ENCODE data around the gene GNPTAB. TPM values are rescaled to one million over a fixed set of nuclear protein-coding genes. Genes with fewer than 3 reads are reported as not detected.

GNPTAB gene
- total RNA-seq, 1 donor from 2014 or later, result 25.9 TPM

- Mint-ChIP-seq H3K27me3 (ENCODE audit: low read depth) (no peaks in the 10 kb centered on the region), H3K27ac (ENCODE audit: unreplicated experiment) (no peak overlapping the region), H3K4me1 (ENCODE audit: low read depth) (peaks cover 21% of the 10 kb centered on the region), H3K36me3 (ENCODE audit: low read depth) (peaks cover 18% of the 10 kb centered on the region), H3K9me3 (ENCODE audit: low read depth) (no peaks in the 10 kb centered on the region), H3K4me3 (ENCODE audit: unreplicated experiment) (no peak overlapping the region)
- TF ChIP-seq CTCF (IDR thresholded peaks at IDR 0.05), result no peak
- DNase-seq (ENCODE audit: low spot score), result no peak
Measured at GRCh38 chr12:101745481-101745880, 85.3 kb downstream of the GNPTAB start.

- no peak for DNase-seq (ENCODE audit: low spot score)
- peaks cover 14% of the 10 kb centered on the region for H3K36me3 Mint-ChIP-seq (ENCODE audit: low read depth)
- H3K4me1 Mint-ChIP-seq (ENCODE audit: low read depth), result peaks cover 21% of the 10 kb centered on the region
- no peak overlapping the region for H3K27ac Mint-ChIP-seq (ENCODE audit: unreplicated experiment)
- H3K9me3 Mint-ChIP-seq (ENCODE audit: low read depth), result no peaks in the 10 kb centered on the region
- H3K4me3 Mint-ChIP-seq (ENCODE audit: unreplicated experiment), result no peak overlapping the region
- TF ChIP-seq CTCF (IDR thresholded peaks at IDR 0.05), result no peak
- H3K27me3 Mint-ChIP-seq (ENCODE audit: low read depth), result no peaks in the 10 kb centered on the region
Measured at GRCh38 chr12:101743724-101744472, 86.9 kb downstream of the GNPTAB start.

- H3K4me1 Mint-ChIP-seq (ENCODE audit: low read depth), result peaks cover 21% of the 10 kb centered on the region
- TF ChIP-seq CTCF (IDR thresholded peaks at IDR 0.05), result no peak
- peaks cover 13% of the 10 kb centered on the region for H3K36me3 Mint-ChIP-seq (ENCODE audit: low read depth)
- H3K9me3 Mint-ChIP-seq (ENCODE audit: low read depth), result no peaks in the 10 kb centered on the region
- H3K27ac Mint-ChIP-seq (ENCODE audit: unreplicated experiment), result no peak overlapping the region
- no peak overlapping the region for H3K4me3 Mint-ChIP-seq (ENCODE audit: unreplicated experiment)
- H3K27me3 Mint-ChIP-seq (ENCODE audit: low read depth), result no peaks in the 10 kb centered on the region
- no peak for DNase-seq (ENCODE audit: low spot score)
Measured at GRCh38 chr12:101743242-101743641, 87.5 kb downstream of the GNPTAB start.

- Mint-ChIP-seq H3K27me3 (ENCODE audit: low read depth) (no peaks in the 10 kb centered on the region), H3K4me3 (ENCODE audit: unreplicated experiment) (no peak overlapping the region), H3K4me1 (ENCODE audit: low read depth) (peaks cover 15% of the 10 kb centered on the region), H3K27ac (ENCODE audit: unreplicated experiment) (no peak overlapping the region), H3K36me3 (ENCODE audit: low read depth) (peaks cover 18% of the 10 kb centered on the region), H3K9me3 (ENCODE audit: low read depth) (no peaks in the 10 kb centered on the region)
- DNase-seq (ENCODE audit: low spot score), result no peak
- no peak for TF ChIP-seq CTCF (IDR thresholded peaks at IDR 0.05)
Measured at GRCh38 chr12:101740980-101741379, 89.8 kb downstream of the GNPTAB start.

GRCh38 chr12:101740566-101740965, 90.2 kb downstream of the GNPTAB start:
- no peak overlapping the region for H3K27ac Mint-ChIP-seq (ENCODE audit: unreplicated experiment)
- DNase-seq (ENCODE audit: low spot score), result no peak
- TF ChIP-seq CTCF (IDR thresholded peaks at IDR 0.05), result no peak
- H3K4me1 Mint-ChIP-seq (ENCODE audit: low read depth), result peaks cover 15% of the 10 kb centered on the region
- H3K27me3 Mint-ChIP-seq (ENCODE audit: low read depth), result no peaks in the 10 kb centered on the region
- no peaks in the 10 kb centered on the region for H3K9me3 Mint-ChIP-seq (ENCODE audit: low read depth)
- peaks cover 18% of the 10 kb centered on the region for H3K36me3 Mint-ChIP-seq (ENCODE audit: low read depth)
- H3K4me3 Mint-ChIP-seq (ENCODE audit: unreplicated experiment), result no peak overlapping the region

All from chondrocyte (in vitro differentiated cells).